Effector memory CD8-positive, alpha-beta T cell (primary cell): ENCODE measurements around the gene GLTP.
A peak's percentile ranks its signal among the peaks of the same experiment; 100 is the strongest.

ENCODE experiments used
- ATAC-seq: fragments of 150-1000 bp; cut with Tn5 transposase; replicated peaks from 2 replicates; pipeline ENCODE4 v1.10.0; 2021; ENCODE audit warnings: mild to moderate bottlenecking, moderate library complexity
- DNase-seq, 3 experiments: peaks; one replicate each; pipeline ENCODE4 v3.0.0; 2021
- H3K27ac Mint-ChIP-seq, 2 donors: one replicate each; pipeline ENCODE4 v1.8.0; 2022; ENCODE audit warnings: mild to moderate bottlenecking in 2 of 2, mixed read lengths in 2 of 2, moderate library complexity in 2 of 2
- H3K27me3 Mint-ChIP-seq, 2 donors: one replicate each; pipeline ENCODE4 v1.8.0; 2022; ENCODE audit warnings: mixed read lengths in 2 of 2
- H3K36me3 Mint-ChIP-seq: one replicate; pipeline ENCODE4 v1.8.0; 2022; ENCODE audit warnings: mild to moderate bottlenecking, moderate library complexity, mixed read lengths; ENCODE audit not compliant: insufficient read depth
- H3K4me1 Mint-ChIP-seq, 2 donors: one replicate each; pipeline ENCODE4 v1.8.0; 2022; ENCODE audit warnings: low read depth in 2 of 2, mixed read lengths in 2 of 2
- H3K4me3 Mint-ChIP-seq, 2 donors: one replicate each; pipeline ENCODE4 v1.8.0; 2022; ENCODE audit warnings: mild to moderate bottlenecking in 2 of 2, mixed read lengths in 2 of 2, moderate library complexity in 2 of 2
- H3K9me3 Mint-ChIP-seq, 2 donors: one replicate each; pipeline ENCODE4 v1.8.0; 2022; ENCODE audit warnings: mixed read lengths in 2 of 2

Gene GLTP

DNA sequence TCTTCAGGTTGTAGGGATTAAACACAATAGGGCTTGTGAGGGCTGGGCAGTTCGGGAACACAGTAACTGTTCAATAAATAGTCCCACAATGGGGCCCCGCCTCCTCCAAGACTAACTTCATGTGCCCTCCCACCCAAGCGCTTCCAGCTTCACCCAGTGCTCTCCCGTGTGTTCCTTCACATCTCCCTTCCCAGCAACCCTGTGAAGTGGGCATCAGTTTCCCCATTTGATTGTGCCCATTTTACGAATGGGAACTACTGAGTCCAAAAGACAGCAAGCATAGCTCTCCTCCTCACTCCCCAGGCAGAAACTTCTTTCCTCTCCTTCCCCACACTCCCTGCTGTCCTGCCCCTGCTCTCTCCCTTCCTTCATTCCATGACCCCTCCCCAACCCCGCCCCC lies 40.9 kb downstream of the GLTP start:
- Mint-ChIP-seq H3K36me3 (peaks cover 5% of the 10 kb centered on the region), H3K9me3 (no peaks in the 10 kb centered on the region), H3K27ac (no peak overlapping the region), H3K27me3 (peaks cover 12 to 31% of the 10 kb centered on the region in 2 donors), H3K4me1 (no peaks in the 10 kb centered on the region), H3K4me3 (no peak overlapping the region)
- DNase-seq (no peak), ATAC-seq (no peak)

GRCh38 chr12:109836916-109837315 lies 43.4 kb downstream of the GLTP start:
- ATAC-seq (no peak), DNase-seq (no peak)
- H3K9me3 Mint-ChIP-seq = no peaks in the 10 kb centered on the region
- peaks cover 4 to 5% of the 10 kb centered on the region in 2 donors for H3K4me1 Mint-ChIP-seq
- H3K4me3 Mint-ChIP-seq = no peak overlapping the region
- peaks cover 5% of the 10 kb centered on the region for H3K36me3 Mint-ChIP-seq
- H3K27me3 Mint-ChIP-seq = peaks cover 22 to 56% of the 10 kb centered on the region in 2 donors
- H3K27ac Mint-ChIP-seq = no peak overlapping the region

DNA sequence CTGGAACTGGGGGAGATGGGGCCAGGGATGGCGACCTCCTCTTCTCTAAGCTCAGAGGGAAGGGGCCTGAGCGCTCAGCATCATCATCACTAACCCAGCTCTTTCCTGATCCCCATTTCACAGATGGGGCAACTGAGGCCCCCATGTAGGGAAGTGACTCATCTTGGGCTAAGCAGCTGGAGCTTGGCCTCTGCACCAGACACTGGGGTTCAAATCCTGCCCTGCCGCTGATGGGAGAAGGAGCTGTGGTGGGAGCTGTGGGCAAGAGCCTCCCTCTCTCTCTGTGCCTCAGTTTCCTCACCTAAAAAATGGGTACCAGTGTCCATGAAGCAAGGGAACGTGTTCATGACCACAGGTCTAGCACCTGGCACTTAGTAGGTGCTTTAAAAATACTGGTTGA lies 44.5 kb downstream of the GLTP start:
- Mint-ChIP-seq H3K4me1 (peaks cover 4 to 5% of the 10 kb centered on the region in 2 donors), H3K27me3 (peaks cover 33 to 67% of the 10 kb centered on the region in 2 donors)
- DNase-seq = no peak

DNA sequence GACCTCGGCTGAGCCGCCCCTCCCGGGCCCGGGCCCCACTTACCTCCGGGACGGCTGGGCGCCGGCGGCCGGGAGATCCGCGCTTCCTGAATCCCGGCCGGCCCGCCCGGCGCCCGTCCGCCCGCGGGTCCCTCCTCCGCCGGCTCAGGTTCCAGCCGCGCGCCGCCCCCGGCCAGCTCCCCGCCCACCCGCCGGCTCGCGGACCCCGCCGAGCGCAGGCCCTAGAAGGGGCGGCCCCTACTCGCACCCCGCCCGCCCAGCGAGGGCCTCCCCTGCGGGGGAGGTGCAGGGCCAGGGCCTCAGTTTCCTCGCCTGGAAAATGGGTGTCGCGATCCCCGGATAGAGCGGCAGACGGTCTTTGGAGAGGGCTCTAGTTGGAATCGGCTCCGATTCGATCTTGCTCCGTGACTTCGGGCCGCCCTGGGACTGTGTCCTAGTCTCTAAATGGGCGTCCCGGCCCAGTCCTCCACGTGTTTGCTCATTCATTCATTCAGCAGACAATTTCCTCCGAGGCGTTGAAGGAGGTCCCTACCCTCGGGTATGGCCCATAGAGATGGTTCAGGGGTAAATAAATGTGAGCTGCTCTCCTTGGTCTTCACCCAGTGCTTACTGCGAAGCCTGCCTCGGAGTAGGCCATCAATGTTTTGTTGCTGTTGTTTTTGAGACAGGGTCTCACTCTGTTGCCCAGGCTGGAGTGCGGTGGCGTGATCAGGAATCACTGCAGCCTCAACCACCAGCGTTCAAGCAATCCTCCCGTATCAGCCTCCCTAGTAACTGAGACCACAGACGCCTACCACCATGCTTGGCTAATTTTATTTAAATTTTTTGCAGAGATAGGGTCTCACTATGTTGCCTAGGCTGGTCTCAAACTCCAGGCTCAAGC lies 46.8 kb downstream of the GLTP start, which contains the start of gene TRPV4:
Gene TRPV4 (minus strand): TSS at position 92 of the 883 bp plus-strand sequence. CDS start 18,602 bp downstream, outside the sequence.
- Mint-ChIP-seq H3K4me3 (peak within 1 kb of the TSS; percentile 27 to 58), H3K27ac (no peak within 1 kb of the TSS), H3K27me3 (peaks cover 34 to 59% of the 10 kb centered on the region in 2 donors), H3K36me3 (no peaks in the 10 kb centered on the region), H3K9me3 (no peaks in the 10 kb centered on the region), H3K4me1 (peaks cover 4 to 5% of the 10 kb centered on the region in 2 donors)
- ATAC-seq = no peak
- DNase-seq = no peak

More for the DNA sequence above, 44.5 kb downstream of the GLTP start:
- no peak for ATAC-seq
- H3K4me3 Mint-ChIP-seq = no peak overlapping the region
- H3K36me3 Mint-ChIP-seq = peaks cover 2% of the 10 kb centered on the region
- H3K27ac Mint-ChIP-seq = no peak overlapping the region
- no peaks in the 10 kb centered on the region for H3K9me3 Mint-ChIP-seq

GRCh38 chr12:109832541-109833306 lies 47.6 kb downstream of the GLTP start:
- Mint-ChIP-seq H3K27me3 (peaks cover 34 to 61% of the 10 kb centered on the region in 2 donors), H3K27ac (no peak overlapping the region)

DNA sequence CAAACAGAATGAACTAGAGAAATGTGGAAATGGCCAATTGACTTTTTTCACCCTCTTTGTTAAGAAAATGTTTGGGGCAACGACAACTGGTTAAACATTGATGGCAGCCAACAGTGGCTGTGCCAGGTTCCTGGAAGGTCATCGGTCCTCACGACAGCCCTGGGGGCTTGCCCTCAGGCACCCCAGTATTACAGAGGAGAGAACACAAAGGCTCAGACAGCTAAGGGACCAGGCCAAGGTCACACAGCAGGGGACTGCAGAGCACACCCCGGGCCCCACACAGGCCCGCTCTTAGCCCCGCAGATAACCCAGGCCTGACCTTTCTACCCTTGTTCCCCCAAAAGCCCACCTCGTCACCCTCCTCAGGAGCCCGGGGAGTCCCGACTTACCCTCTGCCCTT lies 48.4 kb downstream of the GLTP start:
- DNase-seq (no peak), ATAC-seq (no peak)
- H3K27ac Mint-ChIP-seq = no peak overlapping the region
- peaks cover 4 to 5% of the 10 kb centered on the region in 2 donors for H3K4me1 Mint-ChIP-seq
- H3K36me3 Mint-ChIP-seq = no peaks in the 10 kb centered on the region
- H3K4me3 Mint-ChIP-seq = no peak overlapping the region
- H3K9me3 Mint-ChIP-seq = no peaks in the 10 kb centered on the region
- peaks cover 34 to 69% of the 10 kb centered on the region in 2 donors for H3K27me3 Mint-ChIP-seq

More at GRCh38 chr12:109832541-109833306, 47.6 kb downstream of the GLTP start:
- DNase-seq = no peak
- no peaks in the 10 kb centered on the region for H3K36me3 Mint-ChIP-seq
- no peaks in the 10 kb centered on the region for H3K9me3 Mint-ChIP-seq
- no peak overlapping the region for H3K4me3 Mint-ChIP-seq
- ATAC-seq = no peak
- H3K4me1 Mint-ChIP-seq = peaks cover 4 to 5% of the 10 kb centered on the region in 2 donors

GRCh38 chr12:109831365-109831764 lies 49.0 kb downstream of the GLTP start:
- Mint-ChIP-seq H3K27ac (no peak overlapping the region), H3K9me3 (no peaks in the 10 kb centered on the region), H3K4me1 (peaks cover 4 to 5% of the 10 kb centered on the region in 2 donors), H3K36me3 (no peaks in the 10 kb centered on the region), H3K27me3 (peaks cover 34 to 68% of the 10 kb centered on the region in 2 donors), H3K4me3 (no peak overlapping the region)
- ATAC-seq (no peak), DNase-seq (no peak)

GRCh38 chr12:109830718-109831117 lies 49.6 kb downstream of the GLTP start:
- H3K9me3 Mint-ChIP-seq = no peaks in the 10 kb centered on the region
- peaks cover 4 to 5% of the 10 kb centered on the region in 2 donors for H3K4me1 Mint-ChIP-seq
- no peak overlapping the region for H3K4me3 Mint-ChIP-seq
- no peak overlapping the region for H3K27ac Mint-ChIP-seq
- no peak for DNase-seq
- no peaks in the 10 kb centered on the region for H3K36me3 Mint-ChIP-seq
- peaks cover 34 to 63% of the 10 kb centered on the region in 2 donors for H3K27me3 Mint-ChIP-seq
- ATAC-seq = no peak

DNA sequence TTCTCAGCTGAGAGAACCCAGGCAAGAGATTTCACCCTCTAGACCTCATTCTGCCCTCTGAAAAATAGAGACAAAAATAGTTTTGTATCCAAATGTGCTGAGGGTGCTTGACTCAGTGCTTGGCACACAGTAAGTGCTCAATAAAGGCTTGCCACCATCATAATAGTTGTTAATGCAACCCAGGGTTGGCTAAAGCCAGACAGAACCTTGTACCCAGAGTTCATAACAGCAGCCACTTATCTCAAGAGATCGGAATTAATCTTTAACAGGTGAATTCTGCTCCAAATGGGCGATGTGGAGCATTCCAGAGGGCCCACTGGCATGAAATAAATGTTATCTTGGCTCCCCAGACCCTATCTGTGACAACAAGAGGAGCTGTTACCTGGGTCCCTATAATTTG lies 50.1 kb downstream of the GLTP start:
- Mint-ChIP-seq H3K9me3 (no peaks in the 10 kb centered on the region), H3K27me3 (peaks cover 31 to 63% of the 10 kb centered on the region in 2 donors), H3K4me1 (peaks cover 4 to 5% of the 10 kb centered on the region in 2 donors), H3K36me3 (no peaks in the 10 kb centered on the region), H3K27ac (no peak overlapping the region), H3K4me3 (no peak overlapping the region)
- ATAC-seq = no peak
- DNase-seq = no peak

- DNase-seq (no peak), ATAC-seq (no peak)
- no peak overlapping the region for H3K4me3 Mint-ChIP-seq
- H3K4me1 Mint-ChIP-seq = peaks cover 4 to 5% of the 10 kb centered on the region in 2 donors
- H3K27me3 Mint-ChIP-seq = peaks cover 25 to 57% of the 10 kb centered on the region in 2 donors
- H3K36me3 Mint-ChIP-seq = no peaks in the 10 kb centered on the region
- H3K27ac Mint-ChIP-seq = no peak overlapping the region
- no peaks in the 10 kb centered on the region for H3K9me3 Mint-ChIP-seq
Observed at GRCh38 chr12:109829667-109830066, 50.7 kb downstream of the GLTP start.

DNA sequence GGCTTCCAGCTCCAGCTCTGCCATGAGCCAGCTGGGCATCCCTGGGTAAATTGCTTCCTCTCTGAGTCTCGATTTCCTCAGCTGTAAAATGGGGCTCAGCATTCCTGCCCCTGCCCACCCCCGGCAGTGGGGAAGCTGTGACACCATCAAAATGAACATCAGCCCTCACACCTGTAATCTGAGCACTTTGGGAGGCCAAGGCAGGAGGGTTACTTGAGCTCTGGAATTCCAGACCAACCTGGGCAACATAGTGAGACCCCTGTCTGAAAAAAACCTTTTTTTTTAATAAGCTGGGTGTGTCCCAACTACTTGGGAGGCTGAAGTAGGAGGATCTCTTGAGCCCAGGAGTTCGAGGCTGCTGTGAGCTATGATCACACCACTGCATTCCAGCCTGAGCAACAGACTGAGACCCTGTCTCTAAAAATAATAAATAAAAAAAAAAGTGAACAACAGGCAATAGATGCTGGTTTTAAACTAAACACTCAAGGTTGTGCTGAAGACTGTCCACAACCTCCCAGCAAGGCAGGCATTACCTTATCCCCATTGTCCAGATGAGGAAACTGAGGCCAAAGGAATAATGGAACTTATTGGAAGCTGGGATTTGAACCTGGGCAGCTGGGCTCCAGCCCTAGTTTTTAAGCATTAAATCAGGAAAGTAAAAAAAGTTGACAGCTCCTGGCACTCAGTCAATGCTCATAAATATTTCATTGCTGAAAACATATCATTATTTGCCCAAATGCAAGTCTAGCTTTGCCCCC lies 51.4 kb downstream of the GLTP start:
- no peak for ATAC-seq
- no peaks in the 10 kb centered on the region for H3K9me3 Mint-ChIP-seq
- DNase-seq = no peak
- no peak overlapping the region for H3K27ac Mint-ChIP-seq
- peaks cover 18 to 50% of the 10 kb centered on the region in 2 donors for H3K27me3 Mint-ChIP-seq
- no peak overlapping the region for H3K4me3 Mint-ChIP-seq
- peaks cover 4 to 5% of the 10 kb centered on the region in 2 donors for H3K4me1 Mint-ChIP-seq
- no peaks in the 10 kb centered on the region for H3K36me3 Mint-ChIP-seq

- Mint-ChIP-seq H3K27me3 (peaks cover 12 to 39% of the 10 kb centered on the region in 2 donors), H3K27ac (no peak overlapping the region), H3K36me3 (no peaks in the 10 kb centered on the region), H3K9me3 (no peaks in the 10 kb centered on the region), H3K4me1 (no peaks in the 10 kb centered on the region), H3K4me3 (no peak overlapping the region)
- DNase-seq (no peak), ATAC-seq (peak; percentile 35)
Observed at GRCh38 chr12:109827566-109828550, 52.5 kb downstream of the GLTP start.
